Mesenchymal stem cell (in vitro differentiated cells and primary cell): ENCODE measurements around the gene JAGN1.

ENCODE experiments used
- DNase-seq: peaks from one replicate; pipeline ENCODE4 v3.0.0-alpha.2; 2013
- H2AFZ ChIP-seq: one replicate; pipeline ENCODE4 v1.6.1; 2013; ENCODE audit warnings: low read depth, mild to moderate bottlenecking, control low read depth, inconsistent platforms, low read length, moderate library complexity
- H2AK5ac ChIP-seq: 2 replicates; pipeline ENCODE4 v1.6.1; 2013; ENCODE audit warnings: low read length, moderate library complexity, mild to moderate bottlenecking, inconsistent platforms; ENCODE audit not compliant: severe bottlenecking
- H2BK120ac ChIP-seq: one replicate; pipeline ENCODE4 v1.6.1; 2013; ENCODE audit warnings: low read depth, mild to moderate bottlenecking, inconsistent platforms, low read length, moderate library complexity
- H2BK12ac ChIP-seq, 2 experiments: one replicate each; pipeline ENCODE4 v1.6.1; 2013; ENCODE audit warnings: inconsistent platforms in 2 of 2, low read length in 2 of 2, mild to moderate bottlenecking in 2 of 2, moderate library complexity in 2 of 2, control low read depth in 1 of 2
- H2BK15ac ChIP-seq: one replicate; pipeline ENCODE4 v1.6.1; 2013; ENCODE audit warnings: mild to moderate bottlenecking, low read depth, inconsistent platforms; ENCODE audit not compliant: poor library complexity, severe bottlenecking
- H2BK5ac ChIP-seq: 2 replicates; pipeline ENCODE4 v1.6.1; 2013; ENCODE audit warnings: low read depth, mild to moderate bottlenecking, low read length, control low read depth, inconsistent platforms; ENCODE audit not compliant: poor library complexity, severe bottlenecking
- H3K14ac ChIP-seq, 2 experiments: one replicate each; pipeline ENCODE4 v1.6.1; 2013; ENCODE audit warnings: inconsistent platforms in 2 of 2, low read length in 2 of 2, control low read depth in 1 of 2, mild to moderate bottlenecking in 1 of 2, moderate library complexity in 1 of 2
- H3K18ac ChIP-seq, 2 experiments: one replicate each; pipeline ENCODE4 v1.6.1; 2013; ENCODE audit warnings: inconsistent platforms in 2 of 2, low read length in 2 of 2, control low read depth in 1 of 2, low read depth in 1 of 2, mild to moderate bottlenecking in 1 of 2
- H3K23ac ChIP-seq, 2 experiments: one replicate each; pipeline ENCODE4 v1.6.1; 2013; ENCODE audit warnings: inconsistent platforms in 2 of 2, low read length in 2 of 2, mild to moderate bottlenecking in 2 of 2, moderate library complexity in 2 of 2, control low read depth in 1 of 2
- H3K27ac ChIP-seq: 2 replicates; pipeline ENCODE4 v1.5.1; 2013; ENCODE audit warnings: mild to moderate bottlenecking, moderate library complexity, low read length, control low read depth, inconsistent platforms; ENCODE audit not compliant: poor library complexity, severe bottlenecking
- H3K27me3 ChIP-seq, 2 experiments: 2 replicates each; pipeline versions ENCODE4 v1.6.1 to v1.7.0; 2013; ENCODE audit warnings: low read length in 2 of 2, mild to moderate bottlenecking in 2 of 2, moderate library complexity in 2 of 2, control low read depth in 1 of 2, inconsistent platforms in 1 of 2; ENCODE audit not compliant: control insufficient read depth in 1 of 2, insufficient read depth in 1 of 2
- H3K36me3 ChIP-seq, 2 experiments: 2 replicates each; pipeline versions ENCODE4 v1.6.1 to v1.7.0; 2013; ENCODE audit warnings: low read length in 2 of 2, control low read depth in 1 of 2, inconsistent platforms in 1 of 2, low read depth in 1 of 2, mild to moderate bottlenecking in 1 of 2; ENCODE audit not compliant: insufficient read depth in 2 of 2, control insufficient read depth in 1 of 2
- H3K4ac ChIP-seq, 2 experiments: one replicate each; pipeline ENCODE4 v1.6.1; 2013; ENCODE audit warnings: inconsistent platforms in 2 of 2, low read length in 2 of 2, mild to moderate bottlenecking in 2 of 2, moderate library complexity in 2 of 2, control low read depth in 1 of 2, low read depth in 1 of 2
- H3K4me1 ChIP-seq: 2 replicates; pipeline ENCODE4 v1.6.1; 2013; ENCODE audit warnings: low read depth, low read length, control low read depth; ENCODE audit not compliant: control insufficient read depth, insufficient read depth
- H3K4me2 ChIP-seq: 2 replicates; pipeline ENCODE4 v1.6.1; 2013; ENCODE audit warnings: low read length, mild to moderate bottlenecking, inconsistent platforms; ENCODE audit not compliant: poor library complexity, severe bottlenecking
- H3K4me3 ChIP-seq, 2 experiments: 2 replicates each; pipeline versions ENCODE4 v1.5.1 to v1.7.0; 2013; ENCODE audit warnings: low read length in 2 of 2, mild to moderate bottlenecking in 2 of 2, control low read depth in 1 of 2, low read depth in 1 of 2; ENCODE audit not compliant: insufficient read depth in 1 of 2
- H3K79me1 ChIP-seq: replicated peaks from 2 replicates; pipeline ENCODE4 v1.6.1; 2013; ENCODE audit warnings: mild to moderate bottlenecking, control low read depth, low read length, inconsistent platforms; ENCODE audit not compliant: poor library complexity, severe bottlenecking
- H3K9ac ChIP-seq: 2 replicates; pipeline ENCODE4 v1.7.0; 2013; ENCODE audit warnings: mild to moderate bottlenecking, low read length, moderate library complexity
- H3K9me3 ChIP-seq: 2 replicates; pipeline ENCODE4 v1.7.0; 2013; ENCODE audit warnings: mild to moderate bottlenecking, low read length; ENCODE audit not compliant: control insufficient read depth
- H4K8ac ChIP-seq: one replicate; pipeline ENCODE4 v1.6.1; 2013; ENCODE audit warnings: inconsistent platforms, mild to moderate bottlenecking, low read length, moderate library complexity
- H4K91ac ChIP-seq: one replicate; pipeline ENCODE4 v1.6.1; 2013; ENCODE audit warnings: mild to moderate bottlenecking, low read length, inconsistent platforms
- WGBS: methylation state at CpG from one replicate; pipeline ENCODE4 v1.1.7; 2013; ENCODE audit warnings: mixed read lengths; 5-methylcytosine and 5-hydroxymethylcytosine counted together

JAGN1 gene

DNA sequence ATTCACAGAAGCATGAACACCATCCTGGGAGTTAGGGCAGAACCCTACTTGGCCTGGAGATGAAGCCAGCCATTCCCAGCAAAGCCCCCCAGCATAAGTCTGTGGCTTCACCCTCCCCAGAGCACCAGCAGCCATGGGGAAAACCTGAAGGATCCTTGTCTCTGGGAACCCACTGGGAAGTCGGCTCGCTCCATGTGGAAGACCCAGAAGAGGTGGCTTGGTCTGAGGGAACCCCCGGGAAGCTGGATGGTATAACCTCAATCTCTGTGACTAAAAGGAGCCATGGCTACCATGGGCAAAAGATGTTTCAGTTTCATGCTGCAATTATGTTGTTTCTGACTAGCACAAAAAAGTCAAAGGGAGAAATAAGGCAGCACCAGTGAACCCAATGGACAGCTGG is 34.8 kb upstream of the JAGN1 start:
- no peak overlapping the region for H3K18ac ChIP-seq
- H2BK12ac ChIP-seq, result no peak overlapping the region
- H3K23ac ChIP-seq, result no peak overlapping the region
- no peaks in the 10 kb centered on the region for H3K79me1 ChIP-seq
- H2BK5ac ChIP-seq, result no peak overlapping the region
- H2BK120ac ChIP-seq, result no peak overlapping the region
- WGBS, result 94% methylated on average over 3 of the region's 3 CpGs
- H3K9me3 ChIP-seq, result no peaks in the 10 kb centered on the region
- no peak overlapping the region for H4K91ac ChIP-seq
- H3K36me3 ChIP-seq, result no peaks in the 10 kb centered on the region
- no peak overlapping the region for H3K4me2 ChIP-seq
- H2AFZ ChIP-seq, result no peak overlapping the region
- no peak overlapping the region for H3K9ac ChIP-seq
- no peak overlapping the region for H3K27ac ChIP-seq
- H3K27me3 ChIP-seq, result no peaks in the 10 kb centered on the region
- no peak overlapping the region for H2AK5ac ChIP-seq
- H4K8ac ChIP-seq, result no peak overlapping the region
- no peak overlapping the region for H3K4me3 ChIP-seq
- no peak for DNase-seq
- no peaks in the 10 kb centered on the region for H3K4me1 ChIP-seq
- H2BK15ac ChIP-seq, result no peak overlapping the region
- H3K14ac ChIP-seq, result no peak overlapping the region
- no peak overlapping the region for H3K4ac ChIP-seq

DNA sequence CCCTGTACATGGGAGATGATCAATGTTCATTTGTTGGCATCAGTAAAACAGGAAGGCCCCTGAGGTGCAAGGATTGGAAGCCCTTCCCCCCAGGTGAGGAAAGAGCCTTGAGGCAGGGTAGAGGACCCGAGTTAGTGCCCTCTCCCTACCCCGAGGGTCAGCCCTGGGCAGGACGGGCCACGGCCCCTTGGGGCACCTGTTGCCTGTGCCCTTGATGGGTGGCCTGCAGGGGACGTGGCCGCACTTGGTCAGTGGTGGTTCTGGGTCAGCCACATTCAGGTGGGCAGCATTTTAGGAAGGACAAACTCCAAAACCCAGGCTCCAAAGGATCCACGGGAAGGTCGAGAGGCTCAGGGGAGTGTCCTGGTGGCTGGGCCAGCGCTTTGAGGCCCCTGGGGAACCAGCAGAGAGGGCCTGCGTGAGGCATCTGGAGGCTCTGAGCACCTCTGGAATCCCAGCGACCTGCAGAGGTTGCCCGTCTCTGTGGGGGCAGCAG is 30.8 kb upstream of the JAGN1 start:
- no peaks in the 10 kb centered on the region for H3K27me3 ChIP-seq

DNA sequence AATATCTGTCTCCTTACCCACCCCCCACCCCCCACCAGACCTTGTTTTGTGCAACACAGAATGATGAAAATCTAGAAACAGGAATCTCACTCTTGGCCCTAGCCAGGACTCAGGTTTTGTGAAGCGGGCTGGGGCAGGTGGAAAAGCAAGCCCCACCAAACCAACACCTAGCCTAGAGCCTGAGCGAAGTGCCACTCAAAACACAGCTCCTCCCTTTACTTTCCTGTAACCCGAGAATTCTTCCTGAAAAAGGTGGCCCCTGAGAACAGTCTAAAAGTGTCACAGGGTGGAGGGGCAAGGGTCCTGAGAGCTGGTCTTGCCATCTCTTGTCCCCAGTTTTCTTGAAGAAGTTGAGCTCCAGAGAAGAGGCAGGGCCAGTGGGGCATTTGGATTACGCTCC is 29.2 kb upstream of the JAGN1 start:
- H3K4me2 ChIP-seq, result no peak overlapping the region
- WGBS, result 97% methylated on average over 2 of the region's 4 CpGs
- no peak overlapping the region for H2BK12ac ChIP-seq

More for the DNA sequence above, 30.8 kb upstream of the JAGN1 start:
- Histone ChIP-seq H3K4me3 (no peak overlapping the region), H4K91ac (no peak overlapping the region), H4K8ac (no peak overlapping the region), H3K36me3 (no peaks in the 10 kb centered on the region), H3K27ac (no peak overlapping the region), H2BK120ac (no peak overlapping the region), H3K18ac (no peak overlapping the region), H2BK12ac (no peak overlapping the region), H3K79me1 (no peaks in the 10 kb centered on the region), H2AK5ac (no peak overlapping the region), H3K23ac (no peak overlapping the region), H3K4me2 (no peak overlapping the region), H2AFZ (no peak overlapping the region), H3K4me1 (peaks cover 17% of the 10 kb centered on the region), H3K14ac (peak overlapping the region in 1 of 2 experiments; percentile 23), H2BK5ac (no peak overlapping the region), H2BK15ac (no peak overlapping the region), H3K9me3 (no peaks in the 10 kb centered on the region), H3K4ac (no peak overlapping the region), H3K9ac (no peak overlapping the region)
- WGBS, result 98% methylated on average over 12 of the region's 12 CpGs
- no peak for DNase-seq

DNA sequence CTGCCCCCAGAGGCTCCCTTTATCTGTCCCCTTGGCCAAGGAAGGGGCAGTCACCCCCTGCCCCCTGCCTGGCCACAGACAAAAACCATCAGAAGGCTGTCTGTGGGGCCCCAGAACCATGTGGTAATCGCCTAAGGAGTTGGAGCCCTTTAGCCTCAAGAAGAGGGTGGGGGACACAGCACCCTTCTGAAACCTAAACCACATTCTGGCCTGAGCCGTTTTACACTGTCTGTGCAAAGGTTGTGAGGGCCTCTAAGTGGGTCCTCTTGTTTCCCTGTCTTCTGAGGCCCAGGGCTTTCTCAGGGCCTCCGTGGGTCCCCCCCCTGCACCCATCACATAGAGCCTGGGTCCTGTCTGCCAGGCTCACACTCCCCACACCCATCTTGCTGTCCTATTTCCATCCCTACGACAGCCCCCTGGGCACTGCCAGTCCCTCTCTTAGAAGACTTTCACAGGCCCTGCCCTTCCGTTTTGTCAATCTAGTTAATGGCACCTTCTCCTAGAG is 28.7 kb upstream of the JAGN1 start:
- Histone ChIP-seq H3K36me3 (no peaks in the 10 kb centered on the region), H2BK5ac (no peak overlapping the region), H2BK15ac (no peak overlapping the region), H3K27ac (no peak overlapping the region), H4K91ac (no peak overlapping the region), H3K4me3 (no peak overlapping the region), H2BK120ac (no peak overlapping the region), H3K27me3 (no peaks in the 10 kb centered on the region), H3K4ac (no peak overlapping the region), H3K14ac (no peak overlapping the region), H3K9ac (no peak overlapping the region), H3K23ac (no peak overlapping the region), H2AFZ (no peak overlapping the region), H3K9me3 (no peaks in the 10 kb centered on the region), H4K8ac (no peak overlapping the region), H3K4me1 (peaks cover 22% of the 10 kb centered on the region), H2AK5ac (no peak overlapping the region), H2BK12ac (peak overlapping the region in 1 of 2 experiments; percentile 0), H3K18ac (peak overlapping the region in 1 of 2 experiments; percentile 7), H3K4me2 (no peak overlapping the region), H3K79me1 (no peaks in the 10 kb centered on the region)
- no peak for DNase-seq
- WGBS, result 89% methylated on average over 5 of the region's 5 CpGs

More for the DNA sequence above, 29.2 kb upstream of the JAGN1 start:
- Histone ChIP-seq H3K18ac (no peak overlapping the region), H2BK15ac (no peak overlapping the region), H3K79me1 (no peaks in the 10 kb centered on the region), H3K27me3 (no peaks in the 10 kb centered on the region), H3K4me1 (peaks cover 22% of the 10 kb centered on the region), H2AFZ (no peak overlapping the region), H3K9ac (no peak overlapping the region), H3K27ac (no peak overlapping the region), H2BK5ac (no peak overlapping the region), H2AK5ac (no peak overlapping the region), H2BK120ac (no peak overlapping the region), H3K4me3 (no peak overlapping the region), H3K4ac (no peak overlapping the region), H4K8ac (no peak overlapping the region), H3K23ac (no peak overlapping the region), H3K36me3 (no peaks in the 10 kb centered on the region), H4K91ac (no peak overlapping the region), H3K9me3 (no peaks in the 10 kb centered on the region), H3K14ac (no peak overlapping the region)
- DNase-seq, result no peak
